ENCODE results near the gene BHLHA15.

- no peak for TF ChIP-seq CHD2 (IDR thresholded peaks at IDR 0.05; ENCODE audit: low read length, partially characterized antibody)
- TF ChIP-seq, protein P1, sequence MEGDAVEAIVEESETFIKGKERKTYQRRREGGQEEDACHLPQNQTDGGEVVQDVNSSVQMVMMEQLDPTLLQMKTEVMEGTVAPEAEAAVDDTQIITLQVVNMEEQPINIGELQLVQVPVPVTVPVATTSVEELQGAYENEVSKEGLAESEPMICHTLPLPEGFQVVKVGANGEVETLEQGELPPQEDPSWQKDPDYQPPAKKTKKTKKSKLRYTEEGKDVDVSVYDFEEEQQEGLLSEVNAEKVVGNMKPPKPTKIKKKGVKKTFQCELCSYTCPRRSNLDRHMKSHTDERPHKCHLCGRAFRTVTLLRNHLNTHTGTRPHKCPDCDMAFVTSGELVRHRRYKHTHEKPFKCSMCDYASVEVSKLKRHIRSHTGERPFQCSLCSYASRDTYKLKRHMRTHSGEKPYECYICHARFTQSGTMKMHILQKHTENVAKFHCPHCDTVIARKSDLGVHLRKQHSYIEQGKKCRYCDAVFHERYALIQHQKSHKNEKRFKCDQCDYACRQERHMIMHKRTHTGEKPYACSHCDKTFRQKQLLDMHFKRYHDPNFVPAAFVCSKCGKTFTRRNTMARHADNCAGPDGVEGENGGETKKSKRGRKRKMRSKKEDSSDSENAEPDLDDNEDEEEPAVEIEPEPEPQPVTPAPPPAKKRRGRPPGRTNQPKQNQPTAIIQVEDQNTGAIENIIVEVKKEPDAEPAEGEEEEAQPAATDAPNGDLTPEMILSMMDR (IDR thresholded peaks at IDR 0.05): no peak
- TF ChIP-seq SIN3A (IDR thresholded peaks at IDR 0.05; ENCODE audit: borderline replicate concordance, low read depth, low read length): no peak
- TF ChIP-seq POLR2AphosphoS5 (IDR thresholded peaks at IDR 0.05; ENCODE audit: low read depth, low read length): no peak
- TF ChIP-seq YY1 (IDR thresholded peaks at IDR 0.05; ENCODE audit: low read depth): no peak
- TF ChIP-seq GABPA (IDR thresholded peaks at IDR 0.05; ENCODE audit: low read depth): no peak
Observed at GRCh38 chr7:98222533-98223195, 11.4 kb downstream of the BHLHA15 start.

All from SK-N-SH (cell line).